Measurements from ENCODE around the gene ATG16L2.
"Not testable (repeated sequence)": the region's sequence is repeated elsewhere in the genome, so short reads cannot be mapped to it uniquely, and the experiment has no call there.

The ATG16L2 gene

DNA sequence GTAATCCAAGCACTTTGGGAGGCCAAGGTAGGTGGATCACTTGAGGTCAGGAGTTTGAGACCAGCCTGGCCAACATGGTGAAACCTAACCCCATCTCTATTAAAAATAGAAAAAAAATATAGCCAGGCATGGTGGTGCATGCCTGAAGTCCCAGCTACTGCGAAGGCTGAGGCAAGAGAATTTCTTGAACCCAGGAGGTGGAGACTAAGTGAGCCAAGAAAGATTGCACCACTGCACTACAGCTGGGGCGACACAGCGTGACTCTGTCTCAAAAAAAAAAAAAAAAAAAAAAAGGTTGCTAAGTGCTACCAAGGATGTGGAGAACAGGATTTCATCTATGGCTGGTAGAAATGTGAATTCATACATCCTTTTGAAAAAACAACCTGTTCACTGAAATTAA is 36.6 kb downstream of the ATG16L2 start:
- DNase-seq = no peak

DNA sequence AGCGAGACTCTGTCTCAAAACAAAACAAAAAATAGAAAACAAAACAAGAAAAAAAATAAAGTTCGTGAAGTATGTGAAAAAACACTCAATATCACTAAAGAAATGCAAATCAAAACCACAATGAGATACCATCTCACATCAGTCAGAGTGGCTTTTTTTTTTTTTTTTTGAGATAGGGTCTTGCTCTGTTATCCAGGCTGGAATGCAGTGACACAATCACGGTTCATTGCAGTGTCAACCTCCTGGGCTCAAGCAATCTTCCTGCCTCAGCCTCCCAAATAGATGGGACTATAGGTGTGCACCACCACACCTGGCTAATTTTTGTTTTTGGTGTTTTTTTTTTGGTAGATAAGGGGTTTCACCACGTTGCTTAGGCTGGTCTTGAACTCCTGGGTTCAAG is 37.5 kb downstream of the ATG16L2 start:
- no peak for DNase-seq

DNA sequence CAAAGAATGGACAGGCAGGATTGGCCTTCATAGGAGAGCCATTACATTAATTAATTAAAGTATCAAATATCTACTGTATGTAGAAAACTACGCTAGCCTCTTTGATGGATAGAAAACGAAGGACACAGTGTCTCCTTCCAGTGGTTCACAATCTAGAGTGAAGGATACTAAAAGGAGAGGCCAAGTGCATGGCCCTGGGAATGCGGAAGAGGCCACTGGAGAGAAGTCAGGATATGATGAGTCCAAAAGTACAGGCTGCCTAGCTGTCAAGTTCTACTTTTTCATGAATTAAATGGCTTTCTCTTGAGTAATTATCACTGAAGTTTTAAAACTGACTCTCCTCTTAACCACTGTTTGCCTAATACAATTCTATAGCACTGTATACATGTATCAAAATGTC is 41.9 kb downstream of the ATG16L2 start:
- no peak for DNase-seq

DNA sequence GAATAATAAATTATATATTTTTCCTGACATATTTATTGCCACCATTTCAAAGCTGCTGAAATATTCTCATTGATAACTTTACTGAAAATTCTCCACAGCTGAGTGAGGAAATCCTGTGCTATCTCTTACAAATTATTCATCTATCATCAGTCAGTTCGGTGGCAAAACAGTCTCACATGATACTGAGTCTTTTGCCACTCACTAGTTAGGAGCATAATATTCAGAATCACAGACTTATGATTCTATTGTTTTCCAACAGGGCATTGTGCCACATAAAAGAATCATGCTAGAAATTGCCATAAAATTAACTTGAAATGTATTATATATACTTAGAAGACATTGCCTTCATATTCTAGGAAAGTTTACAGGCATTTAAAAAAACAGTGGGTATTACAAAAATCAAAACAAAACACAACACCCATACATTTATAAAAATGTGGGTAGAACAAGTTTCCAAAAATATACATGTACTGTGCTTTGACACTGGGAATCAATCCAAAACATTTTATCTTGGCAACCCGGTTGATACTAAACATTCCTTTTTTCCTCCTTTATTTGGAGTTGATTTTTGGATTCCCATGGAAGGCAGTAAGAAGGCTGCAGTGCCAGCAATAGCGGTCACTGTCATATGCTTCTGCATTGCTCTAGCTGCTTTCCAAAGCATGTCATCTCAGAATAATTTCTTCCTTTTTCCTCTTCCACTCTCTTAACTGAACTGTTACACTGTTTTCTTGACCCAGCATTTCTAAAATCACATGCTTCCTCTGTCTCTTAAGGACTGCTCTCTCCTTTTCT is 42.5 kb downstream of the ATG16L2 start:
- DNase-seq = no peak

DNA sequence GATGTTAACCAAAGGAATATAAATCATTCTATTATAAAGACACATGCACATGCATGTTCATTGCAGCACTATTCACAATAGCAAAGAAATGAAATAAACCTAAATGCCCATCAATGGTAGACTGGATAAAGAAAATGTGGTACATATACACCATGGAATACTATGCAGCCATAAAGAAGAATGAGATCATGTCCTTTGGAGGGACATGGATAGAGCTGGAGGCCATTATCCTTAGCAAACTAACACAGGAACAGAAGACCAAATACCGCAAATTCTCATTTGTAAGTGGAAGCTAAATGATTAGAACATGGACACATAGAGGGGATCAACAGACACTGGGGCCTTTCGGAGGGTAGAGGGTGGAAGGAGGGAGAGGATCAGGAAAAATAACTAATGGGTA is 44.1 kb downstream of the ATG16L2 start:
- DNase-seq = not testable (repeated sequence)

DNA sequence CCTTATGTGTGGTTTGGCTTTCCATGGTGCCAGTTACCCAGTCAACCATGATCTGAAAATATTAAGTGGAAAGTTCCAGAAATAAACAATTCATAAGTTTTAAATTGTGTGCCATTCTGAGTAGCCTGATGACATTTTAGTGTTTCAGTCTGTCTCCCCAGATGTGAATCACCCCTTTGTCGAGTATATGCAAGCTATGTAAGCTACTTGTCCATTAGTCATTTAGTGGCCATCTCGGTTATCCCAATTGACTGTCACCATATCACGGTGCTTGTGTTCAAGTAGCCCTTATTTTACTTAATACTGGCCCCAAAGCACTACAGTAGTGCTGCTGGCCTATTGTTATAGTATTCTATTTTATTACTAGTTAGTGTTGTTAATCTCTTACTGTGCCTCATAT is 44.9 kb downstream of the ATG16L2 start:
- no peak for DNase-seq

DNA sequence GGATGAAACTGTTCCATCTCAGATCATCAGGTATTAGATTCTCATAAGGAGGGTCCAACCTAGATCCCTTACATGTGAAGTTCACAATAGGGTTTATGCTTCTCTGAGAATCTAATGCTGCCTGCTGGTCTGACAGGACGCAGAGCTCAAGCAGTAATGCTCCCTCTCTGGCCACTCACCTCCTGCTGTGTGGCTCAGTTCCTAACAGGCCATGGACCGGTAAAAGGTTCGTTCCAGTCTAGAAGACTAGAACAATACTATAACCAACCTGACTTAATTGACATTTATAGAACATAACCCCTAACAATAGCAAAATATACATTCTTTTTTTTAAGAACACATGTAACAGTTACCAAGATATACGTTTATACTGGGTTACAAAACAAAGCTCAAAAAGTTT is 45.8 kb downstream of the ATG16L2 start:
- DNase-seq = no peak

DNA sequence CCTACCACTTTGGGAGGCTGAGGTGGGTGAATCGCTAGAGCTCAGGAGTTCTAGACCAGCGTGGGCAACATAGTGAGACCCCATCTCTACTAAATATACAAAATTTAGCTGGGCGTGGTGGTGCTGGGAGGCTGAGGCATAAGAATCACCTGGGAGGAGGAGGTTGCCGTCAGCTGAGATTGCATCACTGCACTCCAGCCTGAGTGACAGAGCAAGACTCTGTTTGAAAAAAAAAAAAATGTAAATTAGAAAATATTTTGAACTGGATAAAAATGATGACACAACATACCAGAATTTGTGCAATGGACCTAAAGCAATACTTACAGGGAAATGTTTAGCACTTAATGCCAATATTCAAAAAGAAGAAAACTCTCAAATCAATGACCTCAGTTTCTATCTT is 46.4 kb downstream of the ATG16L2 start:
- DNase-seq = no peak

DNA sequence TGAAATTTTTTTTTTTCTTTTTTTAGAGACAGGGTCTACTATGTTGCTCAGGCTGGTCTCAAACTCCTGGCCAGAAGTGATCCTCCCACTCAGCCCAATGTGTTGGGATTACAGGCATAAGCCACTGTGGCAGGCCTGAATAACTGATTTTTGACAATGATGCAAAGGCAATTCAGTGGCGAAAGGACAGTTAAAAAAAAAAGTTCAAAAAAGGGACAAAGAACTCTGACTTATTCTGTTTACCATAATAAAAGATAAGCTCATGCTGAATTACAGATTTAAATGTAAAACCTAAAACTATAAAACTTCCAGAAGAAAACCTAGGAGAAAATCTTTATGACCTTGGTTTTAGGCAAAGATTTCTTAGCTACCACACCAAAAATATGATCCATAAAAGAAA is 48.9 kb downstream of the ATG16L2 start:
- DNase-seq = no peak

DNA sequence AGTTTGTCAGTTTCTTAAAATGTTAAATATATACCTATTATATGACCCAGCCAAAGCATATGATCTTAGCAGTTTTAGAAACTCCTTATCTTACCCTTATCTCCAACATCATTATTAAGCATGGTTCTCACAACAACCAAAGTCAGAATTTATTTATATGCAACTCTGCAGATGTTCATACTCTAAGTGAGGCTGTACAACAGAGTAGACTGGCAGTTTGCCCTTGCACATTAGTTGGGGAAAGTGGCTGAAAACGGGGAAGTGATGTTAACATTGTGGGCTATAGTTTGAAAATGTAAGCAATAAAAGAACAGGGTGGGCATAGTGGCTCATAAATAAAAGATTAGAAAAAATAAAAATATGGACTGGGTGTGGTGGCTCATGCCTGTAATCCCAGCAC is 49.7 kb downstream of the ATG16L2 start:
- DNase-seq = no peak

DNA sequence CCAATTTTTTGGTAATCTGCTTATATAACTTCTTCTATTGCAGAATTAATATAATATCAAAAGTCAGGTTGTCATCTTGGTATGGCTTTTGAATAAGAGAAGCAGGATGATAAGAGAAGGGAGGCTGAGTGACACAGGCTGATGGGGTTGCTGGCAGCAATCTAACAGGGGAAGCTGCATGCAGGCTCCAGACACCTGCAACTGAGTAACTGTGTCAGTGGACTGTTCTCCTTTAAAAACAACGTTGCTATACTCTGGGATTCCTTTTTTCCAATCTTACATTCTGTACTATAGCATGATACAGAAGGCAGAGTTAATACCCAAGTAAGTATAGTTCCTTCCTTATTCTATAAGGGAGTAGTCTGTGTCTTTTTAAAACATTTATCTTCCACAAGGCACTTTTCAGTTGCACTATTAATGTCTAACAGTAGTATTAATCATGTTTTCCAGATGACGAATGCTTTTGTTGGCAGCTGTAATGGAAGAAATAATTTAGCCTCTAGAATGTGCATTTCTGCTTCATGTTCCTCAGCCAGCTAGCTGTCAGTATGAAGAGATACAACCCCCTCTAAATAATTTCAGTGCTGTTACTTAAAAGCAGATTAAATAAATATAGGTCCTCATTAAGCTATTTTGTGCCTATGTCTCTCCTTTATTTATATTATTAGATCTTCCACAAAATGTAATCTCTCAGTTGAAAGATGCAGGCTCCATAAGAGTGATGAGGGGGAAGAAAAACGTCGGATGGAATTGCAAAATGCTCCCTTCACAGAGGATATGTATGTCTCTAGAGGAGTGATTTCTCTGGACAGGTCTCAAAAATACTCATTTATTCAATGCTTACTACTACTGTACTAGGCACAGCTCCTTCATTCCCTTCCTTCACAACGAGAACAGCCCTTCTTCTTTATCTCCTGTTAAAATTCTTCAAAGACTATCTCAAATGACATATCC is 50.8 kb downstream of the ATG16L2 start:
- no peak for DNase-seq

DNA sequence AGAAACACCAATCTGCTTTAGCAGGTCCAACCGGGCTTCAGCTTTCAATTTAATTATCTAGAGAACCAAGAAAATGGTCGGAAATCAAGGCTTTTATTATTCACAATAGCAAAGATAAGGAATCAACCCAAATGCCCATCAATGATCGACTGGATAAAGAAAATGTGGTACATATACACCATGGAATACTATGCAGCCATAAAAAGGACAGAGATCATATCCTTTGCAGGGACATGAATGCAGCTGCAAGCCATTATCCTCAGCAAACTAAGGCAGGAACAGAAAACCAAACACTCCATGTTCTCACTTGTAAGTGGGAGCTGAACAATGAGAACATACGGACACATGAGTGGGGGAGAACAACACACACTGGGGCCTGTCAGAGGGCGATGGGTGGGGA is 53.8 kb downstream of the ATG16L2 start:
- DNase-seq = no peak

DNA sequence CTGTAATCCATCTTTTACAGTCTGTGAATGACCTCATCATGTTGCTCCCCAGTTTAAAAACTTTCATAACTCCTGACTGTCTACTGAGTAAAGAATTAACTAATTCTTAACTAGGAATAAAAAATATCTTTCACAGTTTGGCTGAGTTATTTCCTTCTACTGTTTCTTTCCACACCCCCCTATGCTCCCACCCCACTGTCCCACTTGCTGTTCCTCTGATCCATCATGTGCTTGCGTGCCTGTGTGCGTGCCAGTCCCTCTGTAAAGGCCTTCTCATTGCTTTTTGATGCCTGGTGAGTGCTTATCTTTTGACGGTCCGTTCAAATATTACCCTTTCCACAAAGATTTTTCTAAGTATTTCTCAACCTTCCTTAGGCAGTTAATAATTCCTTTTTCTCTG is 55.6 kb downstream of the ATG16L2 start:
- no peak for DNase-seq

DNA sequence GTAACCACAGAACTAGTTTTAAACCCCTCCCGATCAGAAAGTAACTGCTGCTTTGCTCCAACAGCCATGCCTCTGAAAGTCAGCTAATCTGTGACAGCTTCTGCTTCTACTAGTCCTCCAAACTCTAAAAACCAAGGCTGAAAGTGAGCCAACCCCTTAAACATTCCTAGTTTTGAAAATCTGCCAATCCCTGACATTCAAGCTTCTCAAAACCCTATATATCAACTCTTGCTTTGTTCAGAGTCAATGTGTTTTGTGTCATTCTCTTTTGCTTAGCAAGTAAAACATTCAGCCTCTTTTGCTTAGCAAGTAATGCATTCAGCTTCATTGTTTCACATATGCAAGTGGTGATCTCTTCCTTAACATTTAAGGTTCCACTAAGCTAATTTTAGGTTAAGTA is 56.9 kb downstream of the ATG16L2 start:
- DNase-seq = no peak

DNA sequence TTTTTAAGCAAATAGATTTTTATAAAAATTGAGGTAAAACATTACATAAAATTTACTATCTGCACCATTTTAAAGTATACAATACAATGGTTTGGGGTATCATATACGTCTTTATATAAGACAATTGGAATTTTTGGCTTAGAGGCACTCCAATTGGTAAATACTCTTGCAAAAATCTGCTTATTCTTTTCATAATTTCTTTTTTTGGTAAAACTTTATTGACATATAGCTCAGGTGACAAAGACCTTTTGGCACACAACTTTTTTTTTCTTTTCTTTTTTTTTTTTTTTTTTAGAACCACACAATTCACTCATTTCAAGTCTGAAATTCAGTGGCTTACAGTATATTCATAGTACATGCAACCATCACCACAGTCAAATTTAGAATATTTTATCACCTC is 57.8 kb downstream of the ATG16L2 start:
- DNase-seq = no peak

DNA sequence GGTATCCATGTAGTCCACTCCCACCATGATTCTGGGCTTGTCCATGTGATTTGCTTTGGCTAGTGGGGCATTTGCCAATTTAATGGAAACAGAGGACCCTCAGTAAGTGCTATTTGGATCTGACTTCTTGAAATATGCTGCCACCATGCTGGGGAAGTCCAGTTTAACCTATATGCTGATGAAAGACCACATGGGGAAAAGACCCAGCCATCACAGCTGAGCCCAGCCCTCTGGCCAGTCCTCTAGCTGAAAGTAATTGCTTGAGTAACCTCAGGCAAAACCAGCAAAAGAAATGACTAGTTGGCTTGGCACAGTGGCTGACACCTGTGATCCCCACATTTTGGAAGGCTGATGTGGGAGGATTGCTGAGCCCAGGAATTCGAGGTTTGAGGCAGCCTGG is 61.5 kb downstream of the ATG16L2 start:
- no peak for DNase-seq

DNA sequence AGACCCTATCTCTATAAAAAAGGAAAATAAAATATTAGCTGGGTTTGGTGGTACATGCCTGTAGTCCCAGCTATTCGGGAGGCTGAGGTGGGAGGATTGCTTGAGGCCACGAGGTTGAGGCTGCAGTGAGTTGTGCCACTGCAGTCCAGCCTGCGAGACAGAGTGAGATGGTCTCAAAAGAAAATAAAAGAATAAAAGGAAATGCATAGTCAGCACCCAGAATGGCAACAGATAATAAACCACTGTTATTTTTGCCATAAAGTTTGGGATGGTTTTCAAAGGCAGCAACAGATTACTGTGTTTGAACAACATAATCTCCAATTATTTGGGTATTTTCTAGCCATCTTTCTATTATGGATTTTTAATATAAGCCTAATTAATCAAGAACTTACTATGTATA is 61.9 kb downstream of the ATG16L2 start:
- no peak for DNase-seq
